OCI-M1 (cell line): ENCODE results near the gene CD244.

Source experiments
- DNase-seq: peaks from one replicate; lab custom pipeline; 2025; lab: John Stamatoyannopoulos, UW

The CD244 gene

DNA sequence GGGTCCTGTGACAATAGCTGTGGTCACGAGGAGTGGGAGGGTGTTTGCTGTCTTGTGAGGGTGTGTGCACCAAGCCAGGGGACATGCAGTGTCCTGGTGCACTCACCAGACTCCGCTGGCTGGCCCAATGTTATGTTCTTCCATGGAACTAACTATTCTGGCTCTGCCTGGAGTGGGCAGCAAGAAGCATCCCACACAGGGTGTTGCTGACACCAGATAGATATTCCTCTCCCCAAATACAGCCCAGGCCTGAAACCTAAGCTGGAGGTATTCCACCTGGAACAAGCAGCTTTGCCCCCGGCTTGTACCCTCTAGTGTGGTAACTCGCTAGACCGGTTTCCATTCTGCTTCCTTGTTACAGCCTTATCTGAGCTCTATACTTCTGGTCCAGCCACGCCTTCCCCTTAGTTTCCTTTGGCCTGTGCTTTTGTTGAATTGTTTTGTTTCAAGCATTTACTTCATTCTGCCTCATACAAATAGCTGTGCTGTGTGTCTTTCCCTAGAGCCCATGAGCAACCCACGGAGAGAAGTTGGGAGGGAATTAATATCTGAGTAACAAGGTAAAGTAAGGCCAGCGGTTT is 81.4 kb downstream of the CD244 start:
- no peak for DNase-seq

DNA sequence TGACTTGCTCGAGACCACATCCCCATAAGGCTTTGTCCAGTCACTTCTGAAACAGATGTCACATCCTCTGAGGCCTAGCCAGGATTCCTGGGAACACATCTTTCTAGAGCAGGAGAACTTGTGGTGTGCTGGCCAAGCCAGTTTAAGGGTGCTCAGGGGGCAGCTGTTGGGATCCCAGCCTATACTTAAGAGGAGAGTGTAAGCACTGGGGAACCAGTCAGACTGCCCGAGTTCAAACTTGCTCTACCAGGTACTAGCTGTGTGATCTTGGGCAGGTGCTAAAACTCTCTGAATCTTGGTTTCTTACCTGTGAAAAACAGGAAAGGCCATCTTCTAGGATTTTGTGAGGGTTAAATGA is 82.3 kb downstream of the CD244 start:
- no peak for DNase-seq
